ENCODE measurements around the gene DCUN1D1.

The DCUN1D1 gene

GRCh38 chr3:182971637-182972036 is 8.7 kb downstream of the DCUN1D1 start:
- DNase-seq: no peak

- no peak for DNase-seq
These were observed 9.4 kb downstream of the DCUN1D1 start for GRCh38 chr3:182970811-182971418.

- no peak for DNase-seq
These were observed 10.5 kb downstream of the DCUN1D1 start for GRCh38 chr3:182969853-182970252.

- DNase-seq: no peak
These were observed 11.1 kb downstream of the DCUN1D1 start for GRCh38 chr3:182969277-182969676.

GRCh38 chr3:182967218-182968204 is 12.8 kb downstream of the DCUN1D1 start:
- DNase-seq: peak in 1 of 2 donors; percentile 42

GRCh38 chr3:182965861-182966366 is 14.4 kb downstream of the DCUN1D1 start:
- no peak for DNase-seq

GRCh38 chr3:182964179-182964578 is 16.2 kb downstream of the DCUN1D1 start:
- DNase-seq: no peak

- DNase-seq: no peak
These were observed 18.2 kb downstream of the DCUN1D1 start for GRCh38 chr3:182962166-182962565.

- no peak for DNase-seq
These were observed 20.6 kb downstream of the DCUN1D1 start for GRCh38 chr3:182959474-182960350.

- DNase-seq: no peak
These were observed 22.6 kb downstream of the DCUN1D1 start for GRCh38 chr3:182957676-182958266.

GRCh38 chr3:182957226-182957625 is 23.1 kb downstream of the DCUN1D1 start:
- DNase-seq: no peak

GRCh38 chr3:182954553-182955235 is 25.6 kb downstream of the DCUN1D1 start:
- no peak for DNase-seq

- no peak for DNase-seq
These were observed 30.6 kb downstream of the DCUN1D1 start for GRCh38 chr3:182949688-182950087.

- no peak for DNase-seq
These were observed 32.0 kb downstream of the DCUN1D1 start for GRCh38 chr3:182948305-182948704.

- DNase-seq: peak in 1 of 2 donors; percentile 14
These were observed 32.5 kb downstream of the DCUN1D1 start for GRCh38 chr3:182947888-182948287.

GRCh38 chr3:182941719-182942118 is 38.6 kb downstream of the DCUN1D1 start:
- no peak for DNase-seq

- no peak for DNase-seq
These were observed 40.0 kb downstream of the DCUN1D1 start for GRCh38 chr3:182940266-182940808.

GRCh38 chr3:182937293-182938051 is 42.9 kb downstream of the DCUN1D1 start:
- DNase-seq: peak in 1 of 2 donors; percentile 11

GRCh38 chr3:182936918-182937285 is 43.4 kb downstream of the DCUN1D1 start:
- no peak for DNase-seq

- DNase-seq: no peak
These were observed 44.0 kb downstream of the DCUN1D1 start for GRCh38 chr3:182936239-182936917.

Data from CD4-positive, alpha-beta T cell treated with Interferon alpha-2 for 1 hour (primary cell).